KMS-11 (cell line): Measurements from ENCODE around the gene PDS5A.

Source experiments
- H2AFZ ChIP-seq: fragments of 200-600 bp; sonication (generic); 2 replicates; pipeline ENCODE4 v1.6.1; 2016; ENCODE audit warnings: antibody characterized with exemption, mixed run types, low read depth
- H3K27ac ChIP-seq: fragments of 200-600 bp; sonication (generic); 2 replicates; pipeline ENCODE4 v1.6.1; 2016; ENCODE audit warnings: mild to moderate bottlenecking, mixed run types
- H3K27me3 ChIP-seq: fragments of 200-600 bp; sonication (generic); 2 replicates; pipeline ENCODE4 v1.6.1; 2017; ENCODE audit warnings: mild to moderate bottlenecking, low read depth, mixed run types, moderate library complexity; ENCODE audit not compliant: insufficient read depth
- H3K36me3 ChIP-seq: fragments of 200-600 bp; sonication (generic); 2 replicates; pipeline ENCODE4 v1.6.1; 2017; ENCODE audit warnings: mild to moderate bottlenecking, mixed run types; ENCODE audit not compliant: insufficient read depth
- H3K4me1 ChIP-seq: fragments of 200-600 bp; sonication (generic); 2 replicates; pipeline ENCODE4 v1.6.1; 2016; ENCODE audit warnings: mild to moderate bottlenecking, low read depth, mixed run types; ENCODE audit not compliant: poor library complexity, severe bottlenecking
- H3K4me2 ChIP-seq: fragments of 200-600 bp; sonication (generic); 2 replicates; pipeline ENCODE4 v1.7.0; 2016; ENCODE audit warnings: mild to moderate bottlenecking, mixed run types
- H3K4me3 ChIP-seq: fragments of 200-600 bp; sonication (generic); IDR thresholded peaks from 2 replicates; pipeline ENCODE4 v1.6.1; 2017; ENCODE audit warnings: low read depth, low read length, mixed read lengths; ENCODE audit not compliant: insufficient read depth
- H3K79me2 ChIP-seq: fragments of 200-600 bp; sonication (generic); 2 replicates; pipeline ENCODE4 v1.6.1; 2016; ENCODE audit warnings: low read depth, mixed run types; ENCODE audit not compliant: insufficient read depth
- H3K9ac ChIP-seq: fragments of 200-600 bp; sonication (generic); 2 replicates; pipeline ENCODE4 v1.6.1; 2016; ENCODE audit warnings: mild to moderate bottlenecking, mixed run types
- H4K20me1 ChIP-seq: fragments of 200-600 bp; sonication (generic); 2 replicates; pipeline ENCODE4 v1.6.1; 2016; ENCODE audit warnings: mild to moderate bottlenecking, mixed run types; ENCODE audit not compliant: insufficient read depth
- CTCF ChIP-seq: fragments of 200-600 bp; sonication (generic); conservative IDR thresholded peaks from 2 replicates; pipeline ENCODE4 v1.6.1; 2017; ENCODE audit warnings: low read depth, mild to moderate bottlenecking, antibody characterized with exemption, low read length, moderate library complexity, mixed read lengths

Gene PDS5A

GRCh38 chr4:39932776-39933402 is 44.8 kb downstream of the PDS5A start:
- H3K4me2 ChIP-seq: peak overlapping the region; percentile 68
- TF ChIP-seq CTCF: no peak

GRCh38 chr4:39931441-39931901 is 46.2 kb downstream of the PDS5A start:
- no peak for TF ChIP-seq CTCF
- Histone ChIP-seq H3K4me1 (peaks cover 19% of the 10 kb centered on the region), H3K27me3 (no peaks in the 10 kb centered on the region), H3K36me3 (no peaks in the 10 kb centered on the region), H3K4me3 (no peak overlapping the region), H3K9ac (no peak overlapping the region), H2AFZ (no peak overlapping the region), H3K4me2 (no peak overlapping the region), H4K20me1 (no peaks in the 10 kb centered on the region), H3K79me2 (peaks cover 67% of the 10 kb centered on the region), H3K27ac (no peak overlapping the region)

More at GRCh38 chr4:39932776-39933402, 44.8 kb downstream of the PDS5A start:
- no peak overlapping the region for H3K4me3 ChIP-seq
- H4K20me1 ChIP-seq: no peaks in the 10 kb centered on the region
- H2AFZ ChIP-seq: no peak overlapping the region
- H3K36me3 ChIP-seq: no peaks in the 10 kb centered on the region
- no peaks in the 10 kb centered on the region for H3K27me3 ChIP-seq
- H3K27ac ChIP-seq: peak overlapping the region; percentile 46
- peaks cover 28% of the 10 kb centered on the region for H3K4me1 ChIP-seq
- peaks cover 74% of the 10 kb centered on the region for H3K79me2 ChIP-seq
- H3K9ac ChIP-seq: no peak overlapping the region; the same call in 1 of the 2 replicates

GRCh38 chr4:39928538-39928937 is 49.2 kb downstream of the PDS5A start:
- Histone ChIP-seq H4K20me1 (no peaks in the 10 kb centered on the region), H2AFZ (no peak overlapping the region), H3K4me2 (no peak overlapping the region), H3K9ac (no peak overlapping the region), H3K36me3 (no peaks in the 10 kb centered on the region), H3K79me2 (peaks cover 37% of the 10 kb centered on the region; the same call in 1 of the 2 replicates), H3K4me3 (no peak overlapping the region), H3K27me3 (no peaks in the 10 kb centered on the region), H3K4me1 (peaks cover 17% of the 10 kb centered on the region), H3K27ac (no peak overlapping the region)
- no peak for TF ChIP-seq CTCF

GRCh38 chr4:39924014-39924413 is 53.7 kb downstream of the PDS5A start:
- Histone ChIP-seq H2AFZ (no peak overlapping the region), H3K9ac (no peak overlapping the region), H3K27me3 (no peaks in the 10 kb centered on the region), H3K4me2 (no peak overlapping the region), H3K36me3 (no peaks in the 10 kb centered on the region), H3K4me1 (peaks cover 6% of the 10 kb centered on the region), H4K20me1 (no peaks in the 10 kb centered on the region), H3K4me3 (no peak overlapping the region), H3K27ac (no peak overlapping the region), H3K79me2 (peaks cover 7% of the 10 kb centered on the region; the same call in 1 of the 2 replicates)
- no peak for TF ChIP-seq CTCF
